Omental fat pad (tissue), 4 donors: Measurements from ENCODE around the gene LYPD6B. TPM values are rescaled to one million over a fixed set of nuclear protein-coding genes. Genes with fewer than 3 reads are reported as not detected.

Experiments used
- ATAC-seq: fragments of 150-250 bp; one replicate; pipeline ENCODE4 v1.9.1; 2016; ENCODE audit warnings: mild to moderate bottlenecking, moderate library complexity; ENCODE audit not compliant: low FRiP score
- DNase-seq: peaks from one replicate; pipeline ENCODE4 v3.0.0-alpha.2; 2019; ENCODE audit warnings: low spot score
- CTCF ChIP-seq, 3 donors: fragments of 450-650 bp; IDR thresholded peaks; one replicate each; pipeline ENCODE4 v1.5.1; 2016 to 2017; ENCODE audit warnings: antibody characterized with exemption in 3 of 3, mild to moderate bottlenecking in 3 of 3, moderate library complexity in 2 of 3
- total RNA-seq, 4 donors: library from RNA; depleted of rRNA; stranded (reverse); fragments of >200 nt; gene quantifications; one replicate each; pipeline ENCODE4 v1.1.0, GENCODE V29; 2016

Gene LYPD6B
- total RNA-seq, 4 donors from 2014 or later = 0.50 to 0.65 TPM; not detected in 2

GRCh38 chr2:149101818-149102217 is 63.3 kb downstream of the LYPD6B start:
- ATAC-seq (no peak), DNase-seq (no peak)
- TF ChIP-seq CTCF (IDR thresholded peaks at IDR 0.05) = no peak

GRCh38 chr2:149103081-149103620 is 64.7 kb downstream of the LYPD6B start:
- DNase-seq = no peak
- TF ChIP-seq CTCF (IDR thresholded peaks at IDR 0.05) = no peak
- no peak for ATAC-seq

- DNase-seq (no peak), ATAC-seq (no peak)
- TF ChIP-seq CTCF (IDR thresholded peaks at IDR 0.05) = no peak
These were observed 65.7 kb downstream of the LYPD6B start for GRCh38 chr2:149104221-149104620.

GRCh38 chr2:149112068-149112467 is 73.6 kb downstream of the LYPD6B start:
- DNase-seq (no peak), ATAC-seq (no peak)
- no peak for TF ChIP-seq CTCF (IDR thresholded peaks at IDR 0.05)

- ATAC-seq (no peak), DNase-seq (no peak)
- no peak for TF ChIP-seq CTCF (IDR thresholded peaks at IDR 0.05)
These were observed 74.2 kb downstream of the LYPD6B start for GRCh38 chr2:149112713-149113112.

GRCh38 chr2:149115781-149116180 is 77.3 kb downstream of the LYPD6B start:
- TF ChIP-seq CTCF (IDR thresholded peaks at IDR 0.05) = no peak
- no peak for ATAC-seq
- no peak for DNase-seq

- DNase-seq = no peak
- no peak for ATAC-seq
- no peak for TF ChIP-seq CTCF (IDR thresholded peaks at IDR 0.05)
These were observed 80.9 kb downstream of the LYPD6B start for GRCh38 chr2:149119368-149119767.
